GM12891 (cell line): ENCODE results near the gene TNFAIP8L3.

Experiments used
- POLR2A ChIP-seq: IDR thresholded peaks from 2 replicates; pipeline ENCODE4 v1.6.1; 2011; ENCODE audit warnings: low read depth, low read length, control low read depth
- TAF1 ChIP-seq: IDR thresholded peaks from 2 replicates; pipeline ENCODE4 v1.6.1; 2011; ENCODE audit warnings: low read depth, low read length, control low read depth

- TF ChIP-seq TAF1 (no peak), POLR2A (no peak)
These were observed 29.4 kb downstream of the TNFAIP8L3 start for GRCh38 chr15:51065261-51065660.
